ENCODE results near the gene ZC3H13.

- no peak for TF ChIP-seq CTCF (conservative IDR thresholded peaks at IDR 0.05; ENCODE audit: low read length)
- TF ChIP-seq EZH2phosphoT487 (IDR thresholded peaks at IDR 0.05; ENCODE audit: borderline replicate concordance): no peak
Measured at GRCh38 chr13:46082324-46082723, 29.8 kb upstream of the ZC3H13 start.

Data from Loucy (cell line).